Measurements from ENCODE around the gene SMIM23.

SMIM23 gene

DNA sequence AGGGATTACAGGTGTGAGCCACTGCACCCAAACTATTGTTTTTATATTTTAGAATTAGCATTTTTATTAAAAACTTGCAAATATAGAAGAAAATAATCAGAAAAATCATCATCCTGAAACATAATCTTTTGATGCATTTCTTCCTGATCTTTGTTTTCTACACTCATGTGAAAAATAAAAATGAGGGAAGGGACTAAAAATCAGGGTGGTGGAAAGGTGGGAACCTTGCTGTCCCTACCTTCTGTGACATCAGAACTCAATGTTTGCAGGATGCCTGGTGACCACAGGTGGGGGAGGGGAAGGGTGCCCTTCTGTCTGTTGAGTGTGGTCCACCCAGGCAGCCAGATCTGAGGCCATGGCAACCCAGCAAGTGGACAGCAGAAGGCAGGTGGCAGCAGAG is at the start of gene SMIM23:
Gene SMIM23 (plus strand): TSS at position 301 of the 400 bp plus-strand sequence. CDS start 55 bp downstream, at position 356.
- DNase-seq (ENCODE audit: low read depth in 3 of 3, low spot score in 1 of 3): no peak

DNA sequence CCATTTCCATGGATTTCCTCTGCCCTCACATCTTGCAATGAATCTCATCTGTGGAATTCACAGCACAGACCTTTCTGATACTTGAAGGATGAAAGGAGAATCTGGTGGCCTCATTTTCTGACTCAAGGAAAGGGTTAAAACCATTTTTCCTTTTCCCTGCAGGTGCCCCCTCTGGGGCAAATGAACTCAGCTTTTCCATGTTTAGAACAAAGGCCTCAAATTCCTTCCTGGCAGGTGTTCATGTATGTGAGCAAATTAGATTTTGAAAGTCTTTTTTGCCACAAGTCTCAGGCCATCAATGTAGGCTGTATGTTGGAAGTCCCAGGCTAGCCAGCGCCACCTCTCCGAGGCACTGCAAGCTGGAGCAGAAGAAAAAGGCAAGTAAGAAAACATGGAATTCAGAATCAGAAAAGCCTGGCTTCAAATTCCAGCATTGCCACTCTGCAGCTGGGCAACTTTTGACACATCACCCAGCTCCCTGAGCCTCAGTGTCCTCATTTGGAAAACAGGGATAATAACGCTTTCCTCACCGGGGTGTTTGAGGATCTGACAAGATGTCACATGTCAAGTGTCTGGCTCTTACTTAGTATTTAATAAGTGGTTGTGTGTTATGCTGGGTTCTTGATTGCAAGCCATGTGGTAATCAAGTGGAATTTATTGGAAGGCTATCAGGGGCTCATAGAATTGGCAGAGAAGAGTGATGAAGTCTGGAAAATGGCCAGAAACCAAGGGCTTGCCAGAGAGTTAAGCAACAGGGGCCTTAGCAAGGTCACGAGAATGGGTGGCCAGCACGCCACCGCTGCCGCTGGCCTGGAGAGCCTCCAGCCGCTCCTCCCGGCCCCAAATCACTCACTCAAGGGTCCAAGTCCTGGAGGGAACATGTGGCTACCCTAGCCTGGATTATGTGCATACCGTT is 48.4 kb upstream of the SMIM23 start:
- no peak for DNase-seq (ENCODE audit: low read depth in 3 of 3, low spot score in 1 of 3)

DNA sequence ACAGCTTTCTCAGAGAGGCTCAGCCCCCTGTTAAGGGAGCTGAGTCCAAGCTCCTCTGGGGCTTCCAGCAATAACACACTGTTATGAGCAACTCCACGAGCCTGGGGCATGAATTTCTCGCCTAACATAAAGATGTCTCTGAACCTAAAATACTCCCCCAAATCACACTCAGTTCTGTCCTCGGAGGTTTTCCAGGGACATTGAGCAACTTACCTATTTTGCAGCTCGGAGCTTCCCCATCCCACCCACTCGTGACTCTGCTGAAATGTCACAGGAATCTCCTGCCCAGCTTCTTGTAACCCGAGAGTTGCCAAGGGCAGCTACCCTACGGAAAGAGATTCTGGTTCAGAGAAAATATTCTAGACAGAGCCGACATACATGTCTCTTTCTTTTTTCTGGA is 47.1 kb upstream of the SMIM23 start:
- no peak for DNase-seq (ENCODE audit: low read depth in 3 of 3, low spot score in 1 of 3)

DNA sequence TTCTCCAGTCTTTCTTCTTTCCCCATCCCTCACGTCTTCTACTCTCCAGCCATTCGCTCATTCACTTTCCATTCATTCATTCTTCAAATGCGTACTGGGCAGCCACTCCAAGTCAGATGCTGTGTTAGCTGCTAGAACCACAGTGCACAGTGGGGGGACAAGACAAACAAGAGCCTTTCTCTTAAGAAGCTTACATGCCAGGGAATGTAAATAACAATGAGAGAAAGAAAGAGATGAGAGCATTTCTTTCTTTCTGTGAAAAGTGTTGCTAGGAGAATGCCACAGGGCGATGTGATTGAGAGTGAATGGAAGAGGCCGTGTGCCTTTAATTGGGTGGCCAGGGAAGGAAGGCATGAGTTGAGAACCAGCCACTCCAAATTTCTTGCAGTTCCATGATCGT is 46.3 kb upstream of the SMIM23 start:
- no peak for DNase-seq (ENCODE audit: low read depth in 3 of 3, low spot score in 1 of 3)

DNA sequence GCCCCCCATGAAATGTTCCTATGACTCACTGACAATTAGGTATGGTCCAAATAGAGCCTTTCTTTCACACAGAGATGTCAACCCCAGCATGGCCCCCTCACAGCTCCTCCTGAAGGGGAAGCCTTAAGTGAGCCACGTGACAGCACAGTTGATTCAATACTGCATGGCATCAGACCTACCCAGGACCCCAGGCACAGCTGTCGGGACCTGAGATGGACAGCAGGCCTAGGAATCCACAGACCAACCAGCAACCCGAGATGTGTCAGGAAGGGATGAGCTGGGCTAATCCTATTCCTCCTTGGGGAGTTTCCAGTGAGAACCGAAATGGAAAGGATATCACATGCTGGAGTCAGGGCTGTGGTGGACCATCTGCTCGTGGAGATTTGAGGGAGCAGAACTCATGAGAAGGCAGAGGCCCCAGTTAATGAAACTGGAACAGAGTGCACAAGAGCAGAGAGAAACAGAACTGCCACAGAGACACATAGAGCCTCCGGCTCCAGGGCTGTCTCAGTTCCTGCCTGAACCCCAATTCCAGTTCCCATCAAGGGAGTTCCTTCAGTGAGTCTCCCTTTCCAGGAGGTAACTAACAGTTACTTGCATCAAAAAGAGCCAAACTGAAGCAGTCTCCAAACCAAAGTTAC is 42.1 kb upstream of the SMIM23 start:
- no peak for DNase-seq (ENCODE audit: low read depth in 3 of 3, low spot score in 1 of 3)

DNA sequence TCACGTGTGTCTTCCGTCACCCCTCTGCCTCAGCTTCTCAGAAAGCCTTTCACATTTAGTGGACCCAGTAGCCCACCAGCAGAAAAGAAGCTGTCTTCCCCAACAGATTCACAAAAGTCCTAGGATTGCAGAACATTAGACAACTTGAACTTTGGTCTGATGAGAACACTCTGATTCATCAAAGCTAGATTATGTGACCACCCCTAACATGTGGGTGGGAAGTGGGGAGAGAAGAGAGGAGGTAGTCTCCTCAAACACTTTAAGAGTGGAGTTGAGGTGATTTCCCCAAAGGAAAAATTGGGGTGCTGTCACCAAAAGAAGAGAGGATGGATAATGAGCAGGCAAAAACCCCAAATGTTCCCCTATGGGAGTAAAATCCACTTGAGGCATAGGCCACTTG is 41.4 kb upstream of the SMIM23 start:
- DNase-seq (ENCODE audit: low read depth in 3 of 3, low spot score in 1 of 3): no peak

DNA sequence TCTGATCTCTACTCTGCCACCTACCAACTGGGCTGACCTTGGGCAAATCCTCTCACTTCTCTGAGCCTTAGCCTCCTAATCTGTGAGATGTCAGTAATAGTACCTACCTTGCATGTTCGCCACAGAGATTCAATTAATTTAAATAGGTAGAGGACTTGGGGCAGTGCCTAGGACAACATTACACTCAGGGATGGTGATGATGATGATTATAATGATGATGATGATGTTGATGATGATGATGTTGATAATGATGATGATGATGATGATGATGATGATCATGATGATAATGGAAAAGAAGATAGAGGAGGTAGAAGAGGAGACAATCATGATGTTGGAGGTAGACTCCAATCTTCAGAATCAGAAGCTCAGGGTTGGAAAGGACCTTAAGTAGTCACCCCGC is 40.7 kb upstream of the SMIM23 start:
- no peak for DNase-seq (ENCODE audit: low read depth in 3 of 3, low spot score in 1 of 3)

DNA sequence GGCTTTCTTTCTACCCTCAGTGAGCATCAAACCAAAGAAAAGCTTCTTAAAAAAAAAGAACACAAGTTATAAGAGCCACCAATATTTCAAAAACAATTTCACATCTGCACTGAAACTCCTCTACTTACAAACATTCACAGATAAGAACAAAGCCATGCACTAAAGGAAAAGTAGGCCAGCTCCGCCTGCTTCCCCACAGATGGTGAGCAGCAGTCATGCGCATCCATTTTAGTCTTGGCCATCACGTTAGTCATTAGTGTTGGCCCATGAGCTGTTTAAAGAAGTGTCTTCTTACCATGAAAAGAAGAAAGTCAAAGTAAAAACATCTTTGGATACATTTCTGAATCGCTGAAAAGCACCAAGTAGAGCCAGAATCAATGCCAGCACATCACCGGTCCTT is 40.0 kb upstream of the SMIM23 start:
- no peak for DNase-seq (ENCODE audit: low read depth in 3 of 3, low spot score in 1 of 3)

DNA sequence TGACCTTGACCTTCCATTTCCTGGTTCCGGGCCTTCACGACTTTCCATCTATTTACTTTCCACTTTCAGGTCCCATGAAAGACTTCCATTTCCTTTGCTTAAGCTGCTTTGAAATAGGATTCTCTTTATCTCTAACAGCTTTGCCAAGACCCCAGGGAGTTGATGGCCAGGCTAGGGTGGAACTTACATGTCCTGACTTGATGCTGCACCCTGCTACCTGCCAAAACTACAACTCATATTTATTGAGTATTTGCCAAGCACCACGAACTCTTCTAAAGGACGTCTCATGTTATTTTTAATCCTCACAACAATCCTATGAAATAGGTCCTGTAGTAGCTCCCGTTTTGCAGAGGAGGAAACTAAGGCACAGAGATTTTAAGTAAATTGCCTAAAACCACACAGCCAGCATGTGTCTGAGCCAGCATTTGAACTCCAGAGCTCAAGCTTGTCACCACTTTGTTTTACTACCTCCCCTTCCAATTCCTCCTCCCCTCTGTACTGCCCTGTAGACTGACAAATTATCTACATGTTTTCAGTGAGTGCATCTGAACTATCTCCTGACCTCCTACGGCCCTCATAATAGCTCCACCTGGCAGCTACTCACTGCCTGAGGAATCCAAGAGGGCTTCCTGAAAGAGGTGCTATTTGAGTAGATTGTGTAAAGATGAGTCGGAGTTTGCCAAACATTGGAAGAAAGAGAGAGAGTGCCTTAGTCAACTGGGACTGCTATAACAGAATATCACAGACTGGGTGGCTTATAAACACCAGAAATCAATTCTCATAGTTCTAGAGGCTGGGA is 38.4 kb upstream of the SMIM23 start:
- no peak for DNase-seq (ENCODE audit: low read depth in 3 of 3, low spot score in 1 of 3)

DNA sequence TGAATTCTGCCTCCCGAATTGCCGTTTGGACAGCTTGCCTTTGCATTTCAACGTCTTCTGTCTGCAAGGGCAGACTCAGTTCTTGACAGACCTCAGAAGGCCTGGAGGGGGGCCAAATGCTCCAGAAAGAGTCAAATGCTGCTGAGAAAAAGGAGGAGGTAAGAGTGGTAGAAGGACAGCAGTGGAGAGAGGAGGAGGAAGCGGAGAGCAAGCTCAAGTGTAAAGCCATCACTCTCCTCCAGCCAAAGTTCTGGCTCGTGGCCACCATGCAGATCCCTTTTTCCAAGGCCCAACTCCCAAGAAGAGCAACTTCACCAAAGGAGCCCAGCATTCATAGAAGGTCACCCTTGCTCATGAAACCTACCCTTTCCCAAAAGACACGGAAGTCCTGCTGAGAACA is 36.9 kb upstream of the SMIM23 start:
- no peak for DNase-seq (ENCODE audit: low read depth in 3 of 3, low spot score in 1 of 3)

DNA sequence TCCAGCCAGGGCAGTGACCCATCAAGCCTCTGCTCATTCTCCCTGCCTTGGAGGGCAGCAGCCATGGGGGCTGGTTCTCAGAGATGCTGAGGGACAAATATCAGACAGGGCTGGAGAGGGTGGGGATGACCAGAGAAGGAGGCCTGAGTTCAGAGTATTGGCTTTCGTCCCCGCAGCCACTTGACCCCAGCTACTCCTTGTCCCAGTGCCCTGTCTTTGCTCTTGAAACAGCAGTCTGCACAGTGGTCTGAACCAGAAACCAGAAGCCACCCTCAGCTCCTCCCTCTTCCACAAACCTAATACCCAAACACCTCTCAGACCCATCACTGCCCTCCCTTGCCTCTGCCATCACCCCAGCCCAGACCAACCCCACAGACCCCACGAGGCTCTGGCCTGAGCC is 36.3 kb upstream of the SMIM23 start:
- no peak for DNase-seq (ENCODE audit: low read depth in 3 of 3, low spot score in 1 of 3)

DNA sequence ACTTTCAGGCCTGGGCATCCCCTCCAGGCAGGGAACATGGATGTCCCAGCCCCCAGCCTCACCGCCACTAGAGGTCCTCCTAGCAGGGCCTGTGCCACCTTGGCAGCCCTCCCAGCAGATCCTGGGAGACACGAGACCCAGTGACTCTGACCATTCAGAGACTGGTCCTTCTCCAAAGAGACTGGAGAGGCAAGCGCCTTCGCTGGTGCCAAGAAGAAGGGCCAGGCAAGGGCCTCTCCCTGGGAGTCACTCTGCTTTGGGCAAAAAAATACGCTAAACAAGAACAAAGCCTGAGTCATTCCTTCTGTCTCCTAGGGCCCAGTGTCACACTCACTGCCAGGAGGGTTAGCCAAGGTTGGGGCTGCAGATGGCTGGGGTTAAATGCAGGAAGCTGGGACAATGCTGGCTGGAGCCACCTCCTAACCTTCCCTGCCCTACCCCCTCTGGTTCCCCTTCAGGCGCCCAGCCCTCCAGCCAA is 35.3 kb upstream of the SMIM23 start:
- DNase-seq (ENCODE audit: low read depth in 3 of 3, low spot score in 1 of 3): no peak

DNA sequence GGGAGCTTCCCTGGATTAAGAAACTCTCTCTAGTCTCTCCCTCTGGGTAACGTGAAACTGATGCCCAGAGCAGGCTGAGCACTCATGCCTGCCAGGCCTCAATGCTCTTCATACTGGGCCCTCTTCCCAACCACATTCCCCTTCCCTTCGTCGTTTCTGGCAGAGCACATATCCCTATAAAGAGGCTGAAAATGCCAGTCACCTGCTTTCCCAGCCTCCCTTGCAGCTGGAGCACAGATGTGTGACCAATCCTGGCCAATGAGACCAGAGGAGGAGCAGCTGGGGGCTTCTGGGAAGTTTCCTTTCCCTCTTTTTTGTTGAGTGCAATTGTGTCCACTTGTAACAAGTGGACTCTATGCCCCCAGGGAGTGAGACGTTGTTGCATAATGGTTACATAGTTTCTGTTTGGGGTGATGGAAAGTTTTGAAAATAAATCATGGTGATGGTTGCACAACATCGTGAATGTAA is 30.2 kb upstream of the SMIM23 start:
- DNase-seq (ENCODE audit: low read depth in 3 of 3, low spot score in 1 of 3): no peak

DNA sequence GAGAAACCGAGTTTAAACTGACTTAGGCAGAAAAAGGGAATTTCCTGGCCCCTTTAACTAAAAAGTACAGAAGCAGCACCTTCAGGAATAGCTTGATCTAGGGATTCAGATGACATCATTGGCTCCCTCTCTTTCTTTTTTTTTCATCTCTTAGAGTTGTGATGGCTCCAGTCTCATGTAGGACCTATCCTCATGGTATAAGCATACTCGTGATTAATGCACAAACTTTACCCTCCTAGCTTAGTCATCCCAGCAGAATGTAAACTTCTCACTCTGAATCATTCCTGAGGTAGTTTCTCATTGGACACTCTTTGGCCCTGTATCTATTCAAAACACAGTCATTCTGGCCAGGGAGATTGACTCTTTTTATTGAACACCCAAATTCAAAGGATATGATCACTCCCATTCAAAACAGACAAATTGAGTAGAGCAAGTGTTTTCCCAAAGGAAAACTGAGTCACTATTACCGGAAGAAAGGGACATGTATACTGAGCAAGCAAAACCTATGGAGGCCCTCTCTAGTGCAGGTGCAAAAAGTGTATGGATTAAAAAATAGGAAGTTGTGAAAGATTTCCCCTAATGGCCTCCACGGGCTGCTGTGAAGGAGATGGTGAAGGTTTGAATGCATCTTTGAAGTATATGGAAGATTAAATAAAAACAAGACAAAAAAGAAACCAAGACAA is 27.6 kb upstream of the SMIM23 start:
- no peak for DNase-seq (ENCODE audit: low read depth in 3 of 3, low spot score in 1 of 3)

DNA sequence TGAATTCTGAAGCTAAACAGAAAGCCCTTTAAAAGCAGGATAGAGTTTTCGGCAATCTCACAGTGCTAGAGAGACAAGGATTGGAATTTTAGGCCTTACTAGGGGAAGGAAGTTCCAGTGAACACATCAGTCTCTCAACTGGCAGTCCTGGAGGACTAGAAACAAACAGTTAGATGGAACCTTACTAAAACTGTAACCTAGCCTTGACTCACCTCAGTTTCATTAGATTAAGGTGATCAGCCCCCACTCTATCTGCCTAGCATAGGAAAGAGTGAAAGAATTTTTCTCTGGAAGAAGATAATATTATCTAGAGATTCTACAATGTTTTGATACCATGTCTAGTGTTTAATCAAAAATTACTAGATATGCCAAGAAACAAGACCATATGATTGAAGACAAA is 25.8 kb upstream of the SMIM23 start:
- DNase-seq (ENCODE audit: low read depth in 3 of 3, low spot score in 1 of 3): no peak

DNA sequence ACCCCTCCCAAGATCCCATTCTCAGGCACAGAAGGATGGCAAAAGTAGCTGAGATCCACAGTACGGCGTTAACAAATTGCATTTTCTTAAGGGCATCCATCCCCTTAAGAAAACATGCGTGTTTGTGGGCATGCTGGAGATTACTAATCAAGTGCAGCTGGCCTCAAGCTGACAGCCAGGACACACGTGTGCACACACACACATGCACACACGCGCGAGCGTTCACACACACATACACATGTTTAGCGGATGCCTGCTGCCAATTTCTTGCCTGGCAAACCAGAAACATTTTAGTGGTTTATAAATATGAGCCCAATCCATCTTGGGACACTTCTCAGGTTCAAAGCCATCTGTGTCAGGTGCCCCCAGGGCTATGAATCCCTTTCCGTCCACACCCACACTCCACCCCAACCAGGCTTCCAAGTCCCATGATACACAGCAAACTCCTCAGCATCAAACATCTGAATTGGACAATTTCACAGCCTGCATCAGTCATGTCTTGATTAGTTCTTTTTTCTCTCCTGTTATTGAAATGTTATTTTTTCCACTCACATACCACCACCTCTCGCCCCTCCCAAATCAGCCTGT is 23.5 kb upstream of the SMIM23 start:
- no peak for DNase-seq (ENCODE audit: low read depth in 3 of 3, low spot score in 1 of 3)

DNA sequence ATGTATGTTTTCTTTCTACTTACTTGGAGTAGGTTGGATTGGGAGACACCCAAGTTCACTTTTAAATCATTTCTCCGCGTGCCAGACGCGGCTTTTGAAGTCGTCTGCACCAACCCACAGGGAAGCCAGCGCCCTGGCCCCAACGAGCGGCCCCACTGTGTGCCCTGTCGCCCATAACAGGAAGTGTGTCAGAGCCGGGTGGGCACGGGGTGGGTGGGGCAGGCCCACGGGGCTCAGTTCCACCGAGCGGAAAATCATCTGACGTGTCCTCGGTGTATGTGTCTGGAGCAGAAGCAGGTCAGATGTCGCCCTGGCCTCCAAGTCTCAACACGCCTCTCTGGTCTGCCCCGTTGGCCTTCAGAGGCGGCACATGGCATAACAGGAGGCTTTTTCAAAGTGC is 22.7 kb upstream of the SMIM23 start:
- DNase-seq (ENCODE audit: low read depth in 3 of 3, low spot score in 1 of 3): no peak

DNA sequence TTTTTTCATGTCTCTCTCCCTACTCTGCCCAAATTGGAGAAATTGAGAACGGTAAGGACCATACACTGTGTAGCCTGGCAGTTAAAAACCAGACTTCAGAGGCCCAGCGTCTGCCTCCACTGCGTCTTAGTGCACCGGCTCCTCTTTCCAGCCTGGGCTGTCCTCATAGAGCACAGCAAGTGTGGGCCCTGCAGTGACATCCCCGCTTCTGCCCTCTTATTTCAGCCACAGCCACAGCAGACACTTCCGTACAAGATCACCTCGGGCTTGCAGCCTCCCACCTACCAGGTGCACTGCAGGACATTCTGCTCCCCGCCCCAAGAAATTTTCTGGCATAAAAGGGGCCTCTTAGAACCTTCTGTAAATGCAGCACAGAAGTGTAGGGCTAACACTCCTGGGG is 21.4 kb upstream of the SMIM23 start:
- DNase-seq (ENCODE audit: low read depth in 3 of 3, low spot score in 1 of 3): no peak

DNA sequence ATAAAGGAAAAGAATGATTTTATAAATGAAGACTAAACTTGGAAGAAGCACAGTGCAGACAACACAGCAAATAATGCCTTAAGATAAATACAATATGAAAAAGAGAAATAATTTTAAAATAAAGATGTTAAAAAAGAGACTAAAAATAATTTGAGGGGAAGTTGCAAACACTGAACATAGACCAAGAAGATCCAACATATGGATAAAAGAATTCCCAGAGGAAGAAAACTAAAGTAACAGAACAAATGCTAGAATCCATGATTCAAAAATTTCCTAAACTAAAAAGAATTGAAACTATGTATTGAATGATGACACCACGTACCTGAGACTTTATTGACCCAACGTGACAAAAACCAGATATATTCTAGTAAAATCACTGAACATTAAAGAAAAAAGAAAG is 18.7 kb upstream of the SMIM23 start:
- DNase-seq (ENCODE audit: low read depth in 3 of 3, low spot score in 1 of 3): no peak

DNA sequence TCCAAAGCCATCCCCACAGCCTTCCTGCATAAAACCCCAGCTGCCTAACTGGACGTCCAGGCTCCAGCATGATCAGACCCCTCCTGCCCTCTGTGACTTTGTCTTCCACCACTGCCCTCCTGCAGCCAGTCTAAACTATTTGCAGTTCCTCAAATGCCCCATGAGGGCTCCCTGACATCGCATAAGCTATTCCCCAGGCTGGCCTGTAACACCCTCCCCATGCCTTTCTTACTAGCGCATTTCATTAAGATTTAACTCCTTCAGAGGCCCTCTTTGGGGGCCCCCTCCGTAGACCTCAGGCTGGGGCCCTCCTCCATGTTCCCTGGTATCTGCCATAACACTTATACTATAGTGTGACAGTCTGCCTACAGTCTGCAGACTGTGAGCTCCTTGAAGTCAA is 15.5 kb upstream of the SMIM23 start:
- no peak for DNase-seq (ENCODE audit: low read depth in 3 of 3, low spot score in 1 of 3)

DNA sequence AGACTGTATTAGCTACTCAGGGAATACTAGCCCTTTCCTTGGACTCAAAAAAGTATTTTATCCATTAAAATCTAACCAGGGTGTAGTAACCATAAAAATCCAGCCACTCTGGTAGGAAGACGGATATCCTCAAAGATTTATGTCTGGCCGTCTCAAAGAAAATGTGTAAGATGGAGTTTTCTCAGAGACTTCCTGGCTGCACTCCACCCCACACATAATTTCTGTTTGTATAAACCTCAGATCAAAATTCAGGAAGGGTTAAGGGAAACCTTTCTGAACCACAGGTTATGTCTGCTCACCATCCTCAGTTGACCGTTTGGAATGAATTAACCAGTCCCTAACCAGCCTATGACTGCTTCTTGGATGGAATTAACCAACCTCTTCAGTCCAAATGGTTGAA is 13.8 kb upstream of the SMIM23 start:
- no peak for DNase-seq (ENCODE audit: low read depth in 3 of 3, low spot score in 1 of 3)
